Measurements from ENCODE around the gene RGS14. TPM values are rescaled to one million over a fixed set of nuclear protein-coding genes. Genes with fewer than 3 reads are reported as not detected.

Gene RGS14
- total and polyA plus RNA-seq, 2 experiments from 2014 or later, result 23.5 to 37.9 TPM

GRCh38 chr5:177421062-177421798 is 63.5 kb downstream of the RGS14 start (continued):
- no peak for TF ChIP-seq NANOG (IDR thresholded peaks at IDR 0.05; ENCODE audit: borderline replicate concordance)
- no peak for TF ChIP-seq ETS1 (IDR thresholded peaks at IDR 0.05)
- no peak for TF ChIP-seq ZNF462 (CRISPR knock-in tag; IDR thresholded peaks at IDR 0.05)
- no peak for TF ChIP-seq ZNF331 (CRISPR knock-in tag; IDR thresholded peaks at IDR 0.05; ENCODE audit: low read depth)
- no peak for TF ChIP-seq POLR2AphosphoS5 (IDR thresholded peaks at IDR 0.05; ENCODE audit: low read depth)
- no peak for TF ChIP-seq ZNF114 (CRISPR knock-in tag; IDR thresholded peaks at IDR 0.05)
- TF ChIP-seq JUNB (IDR thresholded peaks at IDR 0.05; ENCODE audit: unreplicated experiment), result no peak

Other genes starting within 250 kb of the RGS14 start
- 85.9 and 106 TPM in 2 replicates for gene NSD1, start 224.2 kb upstream of the RGS14 start, total RNA-seq (2014; rRNA removed; shearing (Covaris generic))
- gene NSD1, start 224.2 kb upstream of the RGS14 start, polyA plus RNA-seq (2016; fragmentation: Nextera tagmentation; extraction: Ambion mirVana), result 82.5 and 96.4 TPM in 2 replicates
- gene RAB24, start 54.2 kb upstream of the RGS14 start, total RNA-seq (2014; rRNA removed; shearing (Covaris generic)), result 24.8 and 27.1 TPM in 2 replicates
- gene RAB24, start 54.2 kb upstream of the RGS14 start, polyA plus RNA-seq (2016; fragmentation: Nextera tagmentation; extraction: Ambion mirVana), result 26.1 and 27.7 TPM in 2 replicates
- 271 and 328 TPM in 2 replicates for gene PRELID1, start 54.1 kb upstream of the RGS14 start, total RNA-seq (2014; rRNA removed; shearing (Covaris generic))
- gene PRELID1, start 54.1 kb upstream of the RGS14 start, polyA plus RNA-seq (2016; fragmentation: Nextera tagmentation; extraction: Ambion mirVana), result 349 and 359 TPM in 2 replicates
- gene MXD3, start 46.0 kb upstream of the RGS14 start, total RNA-seq (2014; rRNA removed; shearing (Covaris generic)), result 11.6 and 13.0 TPM in 2 replicates
- 8.4 and 9.9 TPM in 2 replicates for gene MXD3, start 46.0 kb upstream of the RGS14 start, polyA plus RNA-seq (2016; fragmentation: Nextera tagmentation; extraction: Ambion mirVana)
- gene LMAN2, start 6.3 kb upstream of the RGS14 start, total RNA-seq (2014; rRNA removed; shearing (Covaris generic)), result 220 and 227 TPM in 2 replicates
- 145 and 153 TPM in 2 replicates for gene LMAN2, start 6.3 kb upstream of the RGS14 start, polyA plus RNA-seq (2016; fragmentation: Nextera tagmentation; extraction: Ambion mirVana)
- gene SLC34A1, start 26.5 kb downstream of the RGS14 start, total RNA-seq (2014; rRNA removed; shearing (Covaris generic)), result 0.31 TPM in 1 of 2 replicates, not detected in the other
- not detected in 2 replicates for gene SLC34A1, start 26.5 kb downstream of the RGS14 start, polyA plus RNA-seq (2016; fragmentation: Nextera tagmentation; extraction: Ambion mirVana)
- gene PFN3, start 42.7 kb downstream of the RGS14 start, total RNA-seq (2014; rRNA removed; shearing (Covaris generic)), result 1.9 TPM in 1 of 2 replicates, not detected in the other
- gene PFN3, start 42.7 kb downstream of the RGS14 start, polyA plus RNA-seq (2016; fragmentation: Nextera tagmentation; extraction: Ambion mirVana), result 2.0 and 3.1 TPM in 2 replicates
- 2.6 and 2.9 TPM in 2 replicates for gene F12, start 51.6 kb downstream of the RGS14 start, total RNA-seq (2014; rRNA removed; shearing (Covaris generic))
- gene F12, start 51.6 kb downstream of the RGS14 start, polyA plus RNA-seq (2016; fragmentation: Nextera tagmentation; extraction: Ambion mirVana), result 8.0 and 8.1 TPM in 2 replicates
- gene GRK6, start 68.8 kb downstream of the RGS14 start, total RNA-seq (2014; rRNA removed; shearing (Covaris generic)), result 37.2 and 56.8 TPM in 2 replicates
- gene GRK6, start 68.8 kb downstream of the RGS14 start, polyA plus RNA-seq (2016; fragmentation: Nextera tagmentation; extraction: Ambion mirVana), result 13.0 and 18.7 TPM in 2 replicates
- gene PRR7, start 88.9 kb downstream of the RGS14 start, total RNA-seq (2014; rRNA removed; shearing (Covaris generic)), result 6.4 and 9.7 TPM in 2 replicates
- 7.6 and 7.7 TPM in 2 replicates for gene PRR7, start 88.9 kb downstream of the RGS14 start, polyA plus RNA-seq (2016; fragmentation: Nextera tagmentation; extraction: Ambion mirVana)
- 242 and 290 TPM in 2 replicates for gene DBN1, start 115.7 kb downstream of the RGS14 start, total RNA-seq (2014; rRNA removed; shearing (Covaris generic))
- 102 and 106 TPM in 2 replicates for gene DBN1, start 115.7 kb downstream of the RGS14 start, polyA plus RNA-seq (2016; fragmentation: Nextera tagmentation; extraction: Ambion mirVana)
- gene PDLIM7, start 139.7 kb downstream of the RGS14 start, total RNA-seq (2014; rRNA removed; shearing (Covaris generic)), result 73.0 and 94.7 TPM in 2 replicates
- gene PDLIM7, start 139.7 kb downstream of the RGS14 start, polyA plus RNA-seq (2016; fragmentation: Nextera tagmentation; extraction: Ambion mirVana), result 128 TPM in 2 replicates
- gene DOK3, start 151.9 kb downstream of the RGS14 start, total RNA-seq (2014; rRNA removed; shearing (Covaris generic)), result 4.9 and 11.1 TPM in 2 replicates
- 2.2 and 2.8 TPM in 2 replicates for gene DOK3, start 151.9 kb downstream of the RGS14 start, polyA plus RNA-seq (2016; fragmentation: Nextera tagmentation; extraction: Ambion mirVana)
- 115 and 139 TPM in 2 replicates for gene DDX41, start 159.0 kb downstream of the RGS14 start, total RNA-seq (2014; rRNA removed; shearing (Covaris generic))
- gene DDX41, start 159.0 kb downstream of the RGS14 start, polyA plus RNA-seq (2016; fragmentation: Nextera tagmentation; extraction: Ambion mirVana), result 67.1 and 73.4 TPM in 2 replicates
- gene FAM193B, start 196.6 kb downstream of the RGS14 start, total RNA-seq (2014; rRNA removed; shearing (Covaris generic)), result 46.9 and 58.6 TPM in 2 replicates
- gene FAM193B, start 196.6 kb downstream of the RGS14 start, polyA plus RNA-seq (2016; fragmentation: Nextera tagmentation; extraction: Ambion mirVana), result 44.4 and 46.1 TPM in 2 replicates
- gene TMED9, start 234.3 kb downstream of the RGS14 start, total RNA-seq (2014; rRNA removed; shearing (Covaris generic)), result 130 and 142 TPM in 2 replicates
- 74.4 and 77.2 TPM in 2 replicates for gene TMED9, start 234.3 kb downstream of the RGS14 start, polyA plus RNA-seq (2016; fragmentation: Nextera tagmentation; extraction: Ambion mirVana)
- 17.6 and 23.3 TPM in 2 replicates for gene B4GALT7, start 242.2 kb downstream of the RGS14 start, total RNA-seq (2014; rRNA removed; shearing (Covaris generic))
- 10.0 and 10.4 TPM in 2 replicates for gene B4GALT7, start 242.2 kb downstream of the RGS14 start, polyA plus RNA-seq (2016; fragmentation: Nextera tagmentation; extraction: Ambion mirVana)

Measured in GM23338 (cell line).